Mesendoderm (in vitro differentiated cells): ENCODE results near the gene CNTRL.

Experiments
- DNase-seq: peaks from one replicate; pipeline ENCODE4 v3.0.0; 2013
- H2AK5ac ChIP-seq: 2 replicates; pipeline ENCODE4 v1.6.1; 2013; ENCODE audit warnings: low read length, inconsistent platforms
- H2BK120ac ChIP-seq: 2 replicates; pipeline ENCODE4 v1.6.1; 2013; ENCODE audit warnings: low read depth, mild to moderate bottlenecking, low read length, moderate library complexity, mixed read lengths
- H2BK15ac ChIP-seq: replicated peaks from 2 replicates; pipeline ENCODE4 v1.6.1; 2013; ENCODE audit warnings: low read depth, mild to moderate bottlenecking, moderate library complexity
- H2BK5ac ChIP-seq: 2 replicates; pipeline ENCODE4 v1.6.1; 2013; ENCODE audit warnings: low read length, inconsistent platforms
- H3K18ac ChIP-seq: 2 replicates; pipeline ENCODE4 v1.6.1; 2013; ENCODE audit warnings: mild to moderate bottlenecking, low read length, mixed read lengths
- H3K23ac ChIP-seq: one replicate; pipeline ENCODE4 v1.6.1; 2013; ENCODE audit warnings: low read length
- H3K27ac ChIP-seq: 2 replicates; pipeline ENCODE4 v1.5.1; 2013; ENCODE audit warnings: low read depth, mild to moderate bottlenecking, inconsistent platforms, low read length, moderate library complexity
- H3K27me3 ChIP-seq: 2 replicates; pipeline ENCODE4 v1.6.1; 2013; ENCODE audit warnings: low read length, control low read depth, mild to moderate bottlenecking, inconsistent platforms; ENCODE audit not compliant: insufficient read depth, poor library complexity
- H3K36me3 ChIP-seq: 2 replicates; pipeline ENCODE4 v1.6.1; 2013; ENCODE audit warnings: low read length, inconsistent platforms; ENCODE audit not compliant: control insufficient read depth, insufficient read depth
- H3K4ac ChIP-seq: one replicate; pipeline ENCODE4 v1.6.1; 2013; ENCODE audit warnings: low read depth, mild to moderate bottlenecking, low read length, moderate library complexity
- H3K4me1 ChIP-seq: 2 replicates; pipeline ENCODE4 v1.6.1; 2013; ENCODE audit warnings: low read depth, low read length, inconsistent platforms; ENCODE audit not compliant: control insufficient read depth
- H3K4me2 ChIP-seq: 2 replicates; pipeline ENCODE4 v1.6.1; 2013; ENCODE audit warnings: low read length
- H3K4me3 ChIP-seq: 2 replicates; pipeline ENCODE4 v1.5.1; 2013; ENCODE audit warnings: mild to moderate bottlenecking, low read length
- H3K56ac ChIP-seq: one replicate; pipeline ENCODE4 v1.6.1; 2013; ENCODE audit warnings: low read length
- H3K79me1 ChIP-seq: 2 replicates; pipeline ENCODE4 v1.6.1; 2013; ENCODE audit warnings: low read length, inconsistent platforms
- H3K79me2 ChIP-seq: 2 replicates; pipeline ENCODE4 v1.6.1; 2013; ENCODE audit warnings: mild to moderate bottlenecking, low read length; ENCODE audit not compliant: control insufficient read depth, insufficient read depth
- H3K9ac ChIP-seq: 2 replicates; pipeline ENCODE4 v1.6.1; 2013; ENCODE audit warnings: low read length, inconsistent platforms
- H4K5ac ChIP-seq: one replicate; pipeline ENCODE4 v1.6.1; 2013; ENCODE audit warnings: low read length
- H4K8ac ChIP-seq: one replicate; pipeline ENCODE4 v1.6.1; 2013; ENCODE audit warnings: low read depth, mild to moderate bottlenecking, control low read depth, low read length, moderate library complexity
- WGBS: extraction: QIAGEN DNeasy Blood & Tissue Kit; methylation state at CpG from one replicate; pipeline ENCODE4 v1.1.7; 2013; ENCODE audit warnings: low lambda C conversion rate, missing lambda C conversion rate; ENCODE audit not compliant: insufficient coverage; ENCODE audit errors: extremely low coverage; 5-methylcytosine and 5-hydroxymethylcytosine counted together

CNTRL gene

GRCh38 chr9:121207371-121207940, 132.7 kb downstream of the CNTRL start:
- Histone ChIP-seq H3K4me2 (no peak overlapping the region), H2BK15ac (no peak overlapping the region), H2BK5ac (no peak overlapping the region), H3K36me3 (no peaks in the 10 kb centered on the region), H2AK5ac (no peak overlapping the region), H3K23ac (no peak overlapping the region), H3K4me3 (no peak overlapping the region), H3K9ac (no peak overlapping the region), H3K79me2 (no peaks in the 10 kb centered on the region), H3K79me1 (no peaks in the 10 kb centered on the region), H3K27ac (no peak overlapping the region), H3K27me3 (no peaks in the 10 kb centered on the region), H3K4me1 (peaks cover 2% of the 10 kb centered on the region), H3K56ac (no peak overlapping the region), H3K4ac (no peak overlapping the region), H4K8ac (no peak overlapping the region), H2BK120ac (no peak overlapping the region), H3K18ac (no peak overlapping the region), H4K5ac (no peak overlapping the region)
- no CpG with 5 or more reads among the region's 2 CpGs for WGBS
- no peak for DNase-seq

GRCh38 chr9:121210536-121210935, 135.8 kb downstream of the CNTRL start:
- H3K4me2 ChIP-seq = no peak overlapping the region
- H2BK15ac ChIP-seq = no peak overlapping the region

GRCh38 chr9:121213136-121213806, 138.5 kb downstream of the CNTRL start:
- Histone ChIP-seq H2AK5ac (no peak overlapping the region), H3K18ac (peak overlapping the region; percentile 43), H3K27me3 (no peaks in the 10 kb centered on the region), H2BK5ac (no peak overlapping the region), H2BK120ac (no peak overlapping the region), H3K4me3 (no peak overlapping the region), H4K8ac (no peak overlapping the region), H3K4me1 (no peaks in the 10 kb centered on the region), H3K79me2 (no peaks in the 10 kb centered on the region), H4K5ac (no peak overlapping the region), H3K23ac (no peak overlapping the region), H2BK15ac (no peak overlapping the region), H3K27ac (no peak overlapping the region), H3K56ac (peak overlapping the region; percentile 31), H3K4me2 (no peak overlapping the region), H3K4ac (no peak overlapping the region), H3K9ac (no peak overlapping the region), H3K79me1 (no peaks in the 10 kb centered on the region), H3K36me3 (no peaks in the 10 kb centered on the region)
- peak; percentile 89 for DNase-seq
- no CpG with 5 or more reads among the region's 9 CpGs for WGBS

More at GRCh38 chr9:121210536-121210935, 135.8 kb downstream of the CNTRL start:
- Histone ChIP-seq H2BK120ac (no peak overlapping the region), H2AK5ac (no peak overlapping the region), H3K18ac (no peak overlapping the region), H3K27me3 (no peaks in the 10 kb centered on the region), H3K56ac (no peak overlapping the region), H3K9ac (no peak overlapping the region), H3K4me3 (no peak overlapping the region), H3K79me2 (no peaks in the 10 kb centered on the region), H4K5ac (no peak overlapping the region), H3K79me1 (no peaks in the 10 kb centered on the region), H3K4me1 (peaks cover 1% of the 10 kb centered on the region), H3K4ac (no peak overlapping the region), H4K8ac (no peak overlapping the region), H2BK5ac (no peak overlapping the region), H3K23ac (no peak overlapping the region), H3K36me3 (no peaks in the 10 kb centered on the region), H3K27ac (no peak overlapping the region)
- no peak for DNase-seq
- no CpG with 5 or more reads among the region's 5 CpGs for WGBS

GRCh38 chr9:121214005-121214404, 139.2 kb downstream of the CNTRL start:
- Histone ChIP-seq H2AK5ac (no peak overlapping the region), H3K4me3 (no peak overlapping the region), H3K36me3 (no peaks in the 10 kb centered on the region), H3K27ac (no peak overlapping the region), H4K8ac (no peak overlapping the region), H2BK120ac (no peak overlapping the region), H3K18ac (no peak overlapping the region), H3K4me2 (no peak overlapping the region), H3K27me3 (no peaks in the 10 kb centered on the region), H3K23ac (no peak overlapping the region), H3K4ac (no peak overlapping the region), H3K56ac (no peak overlapping the region), H2BK5ac (no peak overlapping the region), H3K9ac (no peak overlapping the region), H3K79me2 (no peaks in the 10 kb centered on the region), H3K79me1 (no peaks in the 10 kb centered on the region), H2BK15ac (no peak overlapping the region), H3K4me1 (no peaks in the 10 kb centered on the region), H4K5ac (no peak overlapping the region)
- no CpG with 5 or more reads among the region's 2 CpGs for WGBS
- no peak for DNase-seq

GRCh38 chr9:121216271-121216805, 141.6 kb downstream of the CNTRL start:
- H3K4ac ChIP-seq = no peak overlapping the region
- no peaks in the 10 kb centered on the region for H3K27me3 ChIP-seq
- H2AK5ac ChIP-seq = no peak overlapping the region
- no peak overlapping the region for H3K4me3 ChIP-seq
- no peak overlapping the region for H2BK5ac ChIP-seq
- H3K9ac ChIP-seq = no peak overlapping the region
- no peak overlapping the region for H2BK15ac ChIP-seq
- no peak overlapping the region for H4K5ac ChIP-seq
- no peak overlapping the region for H3K56ac ChIP-seq
- H3K79me1 ChIP-seq = no peaks in the 10 kb centered on the region
- H3K23ac ChIP-seq = no peak overlapping the region
- no peaks in the 10 kb centered on the region for H3K36me3 ChIP-seq
- no peak overlapping the region for H4K8ac ChIP-seq
- no peaks in the 10 kb centered on the region for H3K79me2 ChIP-seq
- H3K18ac ChIP-seq = no peak overlapping the region
- no peak overlapping the region for H3K4me2 ChIP-seq
- no peaks in the 10 kb centered on the region for H3K4me1 ChIP-seq
- WGBS = no CpG with 5 or more reads among the region's 3 CpGs
- no peak overlapping the region for H2BK120ac ChIP-seq
- no peak overlapping the region for H3K27ac ChIP-seq
- DNase-seq = no peak
